Liver (tissue), 9 donors: ENCODE measurements around the gene ST6GALNAC5. TPM values are rescaled to one million over a fixed set of nuclear protein-coding genes. Genes with fewer than 3 reads are reported as not detected.

Experiments used
- DNase-seq: peaks from one replicate; pipeline ENCODE4 v3.0.0-alpha.2; 2017; ENCODE audit warnings: low spot score
- H3K27ac ChIP-seq, 2 donors: one replicate each; pipeline ENCODE4 v1.7.0; 2013; ENCODE audit warnings: inconsistent platforms in 2 of 2, low read length in 2 of 2, control low read depth in 1 of 2, low read depth in 1 of 2, mild to moderate bottlenecking in 1 of 2
- H3K27me3 ChIP-seq, 4 donors: one replicate each; pipeline versions ENCODE4 v1.6.1 to v1.7.0; 2013; ENCODE audit warnings: low read length in 3 of 4, inconsistent platforms in 1 of 4, mild to moderate bottlenecking in 1 of 4, moderate library complexity in 1 of 4; ENCODE audit not compliant: control insufficient read depth in 4 of 4, insufficient read depth in 4 of 4
- H3K36me3 ChIP-seq, 4 donors: one replicate each; pipeline versions ENCODE4 v1.6.1 to v1.7.0; 2013; ENCODE audit warnings: low read length in 3 of 4, mild to moderate bottlenecking in 3 of 4, low read depth in 1 of 4, moderate library complexity in 1 of 4; ENCODE audit not compliant: control insufficient read depth in 4 of 4, insufficient read depth in 3 of 4
- H3K4me1 ChIP-seq, 4 donors: one replicate each; pipeline versions ENCODE4 v1.6.1 to v1.7.0; 2013; ENCODE audit warnings: low read length in 3 of 4, mild to moderate bottlenecking in 3 of 4, moderate library complexity in 1 of 4; ENCODE audit not compliant: control insufficient read depth in 4 of 4, insufficient read depth in 4 of 4
- H3K4me3 ChIP-seq, 3 donors: one replicate each; pipeline versions ENCODE4 v1.6.1 to v1.7.0; 2013; ENCODE audit warnings: low read length in 3 of 3, control low read depth in 1 of 3, low read depth in 1 of 3, mild to moderate bottlenecking in 1 of 3
- H3K9ac ChIP-seq, 2 donors: one replicate each; pipeline ENCODE4 v1.7.0; 2013; ENCODE audit warnings: low read length in 2 of 2, mild to moderate bottlenecking in 2 of 2, moderate library complexity in 2 of 2, control low read depth in 1 of 2, low read depth in 1 of 2
- H3K9me3 ChIP-seq, 4 donors: one replicate each; pipeline versions ENCODE4 v1.6.1 to v1.7.0; 2013; ENCODE audit warnings: low read length in 3 of 4; ENCODE audit not compliant: control insufficient read depth in 4 of 4
- ATF3 ChIP-seq: IDR thresholded peaks from 2 replicates; pipeline ENCODE4 v1.6.1; 2016; ENCODE audit warnings: antibody characterized with exemption
- EGR1 ChIP-seq, 2 donors: IDR thresholded peaks; 2 replicates each; pipeline ENCODE4 v1.6.1; 2016 to 2018; ENCODE audit warnings: antibody characterized with exemption in 2 of 2, low read depth in 2 of 2
- FOXA2 ChIP-seq: IDR thresholded peaks from 2 replicates; pipeline ENCODE4 v1.6.1; 2016; ENCODE audit warnings: antibody characterized with exemption
- GABPA ChIP-seq, 2 donors: IDR thresholded peaks in 1 of 2; conservative IDR thresholded peaks in 1 of 2; 2 replicates each; pipeline ENCODE4 v1.6.1; 2016; ENCODE audit warnings: antibody characterized with exemption in 2 of 2, mild to moderate bottlenecking in 1 of 2, moderate library complexity in 1 of 2
- HNF4A ChIP-seq, 2 donors: conservative IDR thresholded peaks; 2 replicates each; pipeline ENCODE4 v1.6.1; 2016; ENCODE audit warnings: antibody characterized with exemption in 2 of 2, mild to moderate bottlenecking in 2 of 2
- HNF4G ChIP-seq: IDR thresholded peaks from 2 replicates; pipeline ENCODE4 v1.6.1; 2016; ENCODE audit warnings: antibody characterized with exemption
- JUND ChIP-seq, 2 donors: IDR thresholded peaks; 2 replicates each; pipeline ENCODE4 v1.6.1; 2016; ENCODE audit warnings: antibody characterized with exemption in 2 of 2
- MAX ChIP-seq: IDR thresholded peaks from 2 replicates; pipeline ENCODE4 v1.6.1; 2016; ENCODE audit warnings: antibody characterized with exemption
- NR2F2 ChIP-seq: IDR thresholded peaks from 2 replicates; pipeline ENCODE4 v1.6.1; 2016; ENCODE audit warnings: antibody characterized with exemption
- RXRA ChIP-seq, 2 donors: IDR thresholded peaks; 2 replicates each; pipeline ENCODE4 v1.6.1; 2017 to 2018; ENCODE audit warnings: antibody characterized with exemption in 2 of 2, mild to moderate bottlenecking in 1 of 2
- SP1 ChIP-seq: IDR thresholded peaks from 2 replicates; pipeline ENCODE4 v1.6.1; 2018; ENCODE audit warnings: antibody characterized with exemption, mild to moderate bottlenecking
- TAF1 ChIP-seq: conservative IDR thresholded peaks from 2 replicates; pipeline ENCODE4 v1.6.1; 2016; ENCODE audit warnings: antibody characterized with exemption, mild to moderate bottlenecking
- YY1 ChIP-seq: IDR thresholded peaks from 2 replicates; pipeline ENCODE4 v1.6.1; 2016; ENCODE audit warnings: antibody characterized with exemption, mild to moderate bottlenecking
- WGBS: extraction: QIAGEN DNeasy Blood & Tissue Kit; methylation state at CpG from one replicate; pipeline ENCODE4 v1.1.7; 2013; 5-methylcytosine and 5-hydroxymethylcytosine counted together
- polyA plus RNA-seq, 2 donors: library from polyadenylated mRNA; stranded (reverse) in 1 of 2; unstranded in 1 of 2; fragments of 200-250 nt in 1 of 2; fragments of >200 nt in 1 of 2; fragmentation: Nextera tagmentation in 1 of 2; extraction: Ambion mirVana in 1 of 2; gene quantifications; one replicate each; pipeline versions ENCODE4 v1.2.1 to v1.2.3, GENCODE V29; 2013 to 2015
- total RNA-seq, 2 donors: library from RNA; depleted of rRNA; stranded (reverse); fragments of >200 nt; gene quantifications; one replicate each; pipeline ENCODE4 v1.2.3, GENCODE V29; 2014
- TF ChIP-seq, protein P1 (sequence below): fragments of 150-350 bp; IDR thresholded peaks from 2 replicates; pipeline ENCODE4 v1.5.1; 2017; ENCODE audit warnings: improper control_type of control experiment, low read depth, low read length; ENCODE audit not compliant: missing input control
- TF ChIP-seq, protein P2 (sequence below): IDR thresholded peaks from 2 replicates; pipeline ENCODE4 v1.6.1; 2016; ENCODE audit warnings: antibody characterized with exemption, mild to moderate bottlenecking
- donor health status: healthy.
- donor health status: healthy.
- donor health status: healthy.
- donor health status: healthy.
- donor health status: healthy.

Gene ST6GALNAC5
- total and polyA plus RNA-seq, 4 donors, result 0.09 to 0.17 TPM; not detected in 2

DNA sequence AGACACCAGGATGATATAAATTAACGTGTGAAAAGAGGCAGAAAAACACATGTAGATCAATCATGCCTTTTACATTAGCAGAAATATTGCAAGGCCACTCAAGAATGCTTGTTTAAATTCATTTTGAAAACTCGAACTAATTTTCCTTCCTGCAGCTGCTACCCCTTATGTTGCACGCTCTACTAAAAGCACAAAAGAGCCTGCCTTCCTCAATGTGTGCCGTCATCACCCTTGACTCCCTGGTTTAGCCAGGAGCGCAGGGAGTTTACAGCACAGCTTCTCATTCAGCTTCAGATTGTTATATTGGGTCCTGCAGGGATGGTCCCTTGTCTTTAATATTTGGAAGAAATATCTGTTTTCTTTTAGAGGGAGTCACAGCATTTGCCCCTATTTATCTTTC lies 10.1 kb upstream of the ST6GALNAC5 start:
- H3K27ac ChIP-seq, result no peak overlapping the region
- H3K9me3 ChIP-seq, result no peaks in the 10 kb centered on the region
- H3K36me3 ChIP-seq, result no peaks in the 10 kb centered on the region
- no peak overlapping the region for H3K9ac ChIP-seq
- no peak for TF ChIP-seq TAF1
- TF ChIP-seq ATF3, result no peak
- TF ChIP-seq NR2F2, result no peak
- TF ChIP-seq YY1, result no peak
- TF ChIP-seq, protein P1, sequence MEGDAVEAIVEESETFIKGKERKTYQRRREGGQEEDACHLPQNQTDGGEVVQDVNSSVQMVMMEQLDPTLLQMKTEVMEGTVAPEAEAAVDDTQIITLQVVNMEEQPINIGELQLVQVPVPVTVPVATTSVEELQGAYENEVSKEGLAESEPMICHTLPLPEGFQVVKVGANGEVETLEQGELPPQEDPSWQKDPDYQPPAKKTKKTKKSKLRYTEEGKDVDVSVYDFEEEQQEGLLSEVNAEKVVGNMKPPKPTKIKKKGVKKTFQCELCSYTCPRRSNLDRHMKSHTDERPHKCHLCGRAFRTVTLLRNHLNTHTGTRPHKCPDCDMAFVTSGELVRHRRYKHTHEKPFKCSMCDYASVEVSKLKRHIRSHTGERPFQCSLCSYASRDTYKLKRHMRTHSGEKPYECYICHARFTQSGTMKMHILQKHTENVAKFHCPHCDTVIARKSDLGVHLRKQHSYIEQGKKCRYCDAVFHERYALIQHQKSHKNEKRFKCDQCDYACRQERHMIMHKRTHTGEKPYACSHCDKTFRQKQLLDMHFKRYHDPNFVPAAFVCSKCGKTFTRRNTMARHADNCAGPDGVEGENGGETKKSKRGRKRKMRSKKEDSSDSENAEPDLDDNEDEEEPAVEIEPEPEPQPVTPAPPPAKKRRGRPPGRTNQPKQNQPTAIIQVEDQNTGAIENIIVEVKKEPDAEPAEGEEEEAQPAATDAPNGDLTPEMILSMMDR, result no peak
- no peak for TF ChIP-seq GABPA (IDR thresholded peaks at IDR 0.05 in 1 of 2, conservative IDR thresholded peaks at IDR 0.05 in 1 of 2)
- no peak for TF ChIP-seq HNF4A (conservative IDR thresholded peaks at IDR 0.05)
- TF ChIP-seq HNF4G, result no peak
- no peak for TF ChIP-seq SP1
- no peak for TF ChIP-seq MAX
- TF ChIP-seq FOXA2, result no peak
- TF ChIP-seq EGR1 (IDR thresholded peaks at IDR 0.05; ENCODE audit: low read depth in 2 of 2), result no peak
- 70% methylated on average over 5 of the region's 5 CpGs for WGBS
- H3K4me3 ChIP-seq, result no peak overlapping the region
- DNase-seq, result no peak
- peaks cover 0 to 2% (median 0%) of the 10 kb centered on the region in 4 donors for H3K27me3 ChIP-seq
- H3K4me1 ChIP-seq, result no peaks in the 10 kb centered on the region

DNA sequence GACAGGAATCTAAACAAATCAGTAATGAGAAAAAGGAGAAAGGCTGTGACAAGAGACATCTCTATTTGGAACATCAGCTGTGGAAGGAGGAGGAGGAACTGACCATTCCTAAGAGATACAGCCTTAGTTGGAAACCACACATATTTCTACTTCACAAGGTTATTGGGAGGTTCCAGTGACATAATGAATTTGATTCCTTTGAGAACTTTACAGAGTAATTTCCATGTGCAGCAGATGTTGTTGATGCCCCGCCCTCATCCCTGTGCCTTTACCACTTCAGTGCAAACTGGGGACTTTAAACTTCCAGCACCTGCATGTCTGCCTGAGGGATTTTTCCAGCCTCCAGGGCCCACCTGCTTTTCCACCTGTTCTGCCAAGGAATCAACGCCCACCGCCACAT lies 9.3 kb upstream of the ST6GALNAC5 start:
- DNase-seq, result no peak
- WGBS, result 87% methylated on average over 3 of the region's 3 CpGs
- TF ChIP-seq NR2F2 (no peak), HNF4G (no peak), RXRA (IDR thresholded peaks at IDR 0.05) (no peak), JUND (IDR thresholded peaks at IDR 0.05) (no peak), FOXA2 (no peak), SP1 (no peak), MAX (no peak)
- TF ChIP-seq, protein P1, result no peak
- TF ChIP-seq, protein P2, sequence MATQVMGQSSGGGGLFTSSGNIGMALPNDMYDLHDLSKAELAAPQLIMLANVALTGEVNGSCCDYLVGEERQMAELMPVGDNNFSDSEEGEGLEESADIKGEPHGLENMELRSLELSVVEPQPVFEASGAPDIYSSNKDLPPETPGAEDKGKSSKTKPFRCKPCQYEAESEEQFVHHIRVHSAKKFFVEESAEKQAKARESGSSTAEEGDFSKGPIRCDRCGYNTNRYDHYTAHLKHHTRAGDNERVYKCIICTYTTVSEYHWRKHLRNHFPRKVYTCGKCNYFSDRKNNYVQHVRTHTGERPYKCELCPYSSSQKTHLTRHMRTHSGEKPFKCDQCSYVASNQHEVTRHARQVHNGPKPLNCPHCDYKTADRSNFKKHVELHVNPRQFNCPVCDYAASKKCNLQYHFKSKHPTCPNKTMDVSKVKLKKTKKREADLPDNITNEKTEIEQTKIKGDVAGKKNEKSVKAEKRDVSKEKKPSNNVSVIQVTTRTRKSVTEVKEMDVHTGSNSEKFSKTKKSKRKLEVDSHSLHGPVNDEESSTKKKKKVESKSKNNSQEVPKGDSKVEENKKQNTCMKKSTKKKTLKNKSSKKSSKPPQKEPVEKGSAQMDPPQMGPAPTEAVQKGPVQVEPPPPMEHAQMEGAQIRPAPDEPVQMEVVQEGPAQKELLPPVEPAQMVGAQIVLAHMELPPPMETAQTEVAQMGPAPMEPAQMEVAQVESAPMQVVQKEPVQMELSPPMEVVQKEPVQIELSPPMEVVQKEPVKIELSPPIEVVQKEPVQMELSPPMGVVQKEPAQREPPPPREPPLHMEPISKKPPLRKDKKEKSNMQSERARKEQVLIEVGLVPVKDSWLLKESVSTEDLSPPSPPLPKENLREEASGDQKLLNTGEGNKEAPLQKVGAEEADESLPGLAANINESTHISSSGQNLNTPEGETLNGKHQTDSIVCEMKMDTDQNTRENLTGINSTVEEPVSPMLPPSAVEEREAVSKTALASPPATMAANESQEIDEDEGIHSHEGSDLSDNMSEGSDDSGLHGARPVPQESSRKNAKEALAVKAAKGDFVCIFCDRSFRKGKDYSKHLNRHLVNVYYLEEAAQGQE, result no peak

More for the DNA sequence above, 9.3 kb upstream of the ST6GALNAC5 start:
- Histone ChIP-seq H3K9me3 (no peaks in the 10 kb centered on the region), H3K27ac (no peak overlapping the region), H3K4me3 (no peak overlapping the region), H3K4me1 (no peaks in the 10 kb centered on the region), H3K9ac (no peak overlapping the region), H3K36me3 (no peaks in the 10 kb centered on the region), H3K27me3 (peaks cover 0 to 2% (median 0%) of the 10 kb centered on the region in 4 donors)
